Panc1 (cell line): ENCODE data around the gene DSCAML1.

ENCODE experiments used
- CTCF ChIP-seq: fragments of 450-650 bp; IDR thresholded peaks from 2 replicates; pipeline ENCODE4 v1.5.1; 2017; ENCODE audit warnings: mild to moderate bottlenecking
- POLR2AphosphoS5 ChIP-seq: IDR thresholded peaks from 2 replicates; pipeline ENCODE4 v1.6.1; 2012; ENCODE audit warnings: mild to moderate bottlenecking, low read depth, low read length, moderate library complexity

GRCh38 chr11:117380676-117381075 lies 416.3 kb downstream of the DSCAML1 start:
- no peak for TF ChIP-seq CTCF
- no peak for TF ChIP-seq POLR2AphosphoS5
